GM11168 (cell line): Measurements from ENCODE around the gene PTAFR.
"Not testable (repeated sequence)": the region's sequence is repeated elsewhere in the genome, so short reads cannot be mapped to it uniquely, and the experiment has no call there.

ENCODE experiments used
- in situ Hi-C: fragments of 300-500 bp; cut with MboI; formaldehyde crosslinking; loops from one replicate; pipeline ENCODE4 v1.12.0; 2022; ENCODE audit warnings: low sequenced_read_pairs; ENCODE audit not compliant: unreplicated experiment

The PTAFR gene

GRCh38 chr1:28147264-28148094 is 29.0 kb downstream of the PTAFR start:
- in situ Hi-C loops = no loop called here

DNA sequence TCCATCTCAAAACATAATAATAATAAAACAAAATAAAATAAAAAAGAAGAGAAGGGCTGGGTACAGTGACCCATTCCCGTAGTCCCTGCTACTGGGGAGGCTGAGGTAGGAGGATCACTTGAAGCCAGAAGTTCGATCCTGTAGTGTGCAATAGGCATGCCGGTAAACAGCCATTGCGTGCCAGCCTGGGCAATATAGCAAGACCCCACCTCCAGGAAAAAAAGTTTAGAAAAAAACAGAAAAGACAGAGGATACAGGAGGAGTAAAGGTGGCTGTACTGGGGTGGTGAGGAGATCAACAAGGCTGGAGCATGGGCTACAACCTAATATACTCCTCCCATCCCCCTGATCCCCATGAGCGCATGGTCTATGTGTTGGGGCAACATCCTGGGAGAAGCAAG is 30.8 kb downstream of the PTAFR start:
- in situ Hi-C loops = no loop called here

DNA sequence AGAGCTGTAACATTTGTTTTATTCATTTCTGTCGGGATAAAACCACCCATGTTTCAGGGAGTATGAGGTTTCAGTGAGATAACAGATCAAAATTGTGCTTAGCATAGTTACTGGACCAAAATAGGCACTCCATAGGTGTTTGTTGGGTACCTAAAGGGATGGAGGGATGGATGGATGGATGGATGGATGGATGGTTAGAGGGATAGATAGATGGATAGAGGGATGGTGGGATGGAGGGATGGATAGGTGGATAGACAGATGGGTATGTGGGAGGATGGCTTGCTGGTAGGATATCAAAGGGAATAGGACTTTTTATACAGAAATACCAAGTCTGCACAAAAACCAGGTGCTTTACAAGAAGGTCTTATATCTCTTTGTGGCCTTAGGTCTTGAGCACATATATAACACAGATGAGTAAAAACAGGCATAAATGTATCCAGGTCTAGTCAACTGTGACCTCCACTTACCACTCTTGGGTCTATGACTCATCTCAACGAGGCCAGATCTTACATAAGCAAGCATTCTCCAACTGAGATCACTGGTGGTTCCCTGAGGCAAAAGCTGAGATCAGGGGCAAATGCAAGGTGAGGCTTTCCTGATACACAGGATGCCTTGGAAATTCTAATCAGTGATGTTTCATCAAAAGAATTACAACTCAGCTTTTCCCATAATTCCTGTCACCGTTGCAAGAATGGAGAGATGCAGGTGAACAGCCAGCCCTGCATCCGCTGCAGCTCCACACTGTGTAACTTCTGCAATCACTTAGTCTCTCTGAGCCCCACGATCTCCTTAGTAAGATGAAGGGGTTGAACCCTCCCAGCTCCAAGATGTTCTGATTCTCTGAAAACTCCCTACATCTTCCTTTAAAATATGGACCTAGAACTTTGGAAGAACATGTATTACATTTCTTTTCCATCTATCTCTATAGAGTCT is 32.0 kb downstream of the PTAFR start:
- in situ Hi-C loops = no loop called here

DNA sequence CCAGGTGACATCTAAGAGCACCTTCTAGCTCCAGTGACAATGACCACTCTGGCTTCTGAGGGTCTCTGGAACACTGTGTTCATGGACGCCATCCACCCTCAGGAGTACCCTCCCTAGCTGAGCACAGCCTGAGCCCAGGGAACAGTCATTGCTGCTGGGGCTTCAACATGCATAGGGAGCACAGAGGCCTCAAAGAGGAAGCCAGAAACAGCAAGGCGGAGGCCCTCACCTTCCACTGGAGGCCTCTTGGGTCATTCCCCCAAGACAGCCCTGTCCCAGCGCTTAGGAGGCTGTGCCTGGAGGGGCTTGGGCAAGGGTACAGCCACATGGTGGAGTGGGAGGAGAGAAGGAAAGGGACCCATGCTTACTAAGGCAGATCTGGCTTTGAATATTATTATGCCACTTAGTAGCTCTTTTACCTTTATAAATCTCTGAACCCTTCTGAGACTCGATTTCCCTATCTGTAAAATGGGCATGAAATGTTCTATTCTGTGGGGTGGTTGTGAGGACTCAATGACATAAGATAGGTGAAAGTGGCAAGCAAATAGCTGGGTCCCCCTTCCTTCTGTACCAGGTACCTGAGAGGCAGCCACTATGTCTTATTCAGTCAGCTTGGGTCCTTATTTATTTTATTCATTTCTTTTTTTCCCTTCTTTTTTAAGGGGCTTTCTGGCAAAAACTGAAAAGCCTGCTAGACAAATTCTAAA is 32.8 kb downstream of the PTAFR start:
- in situ Hi-C loops = no loop called here

GRCh38 chr1:28141685-28142084 is 34.8 kb downstream of the PTAFR start:
- in situ Hi-C loops = no loop called here

- in situ Hi-C loops = not testable (repeated sequence)
Observed at GRCh38 chr1:28139866-28140265, 36.6 kb downstream of the PTAFR start.

DNA sequence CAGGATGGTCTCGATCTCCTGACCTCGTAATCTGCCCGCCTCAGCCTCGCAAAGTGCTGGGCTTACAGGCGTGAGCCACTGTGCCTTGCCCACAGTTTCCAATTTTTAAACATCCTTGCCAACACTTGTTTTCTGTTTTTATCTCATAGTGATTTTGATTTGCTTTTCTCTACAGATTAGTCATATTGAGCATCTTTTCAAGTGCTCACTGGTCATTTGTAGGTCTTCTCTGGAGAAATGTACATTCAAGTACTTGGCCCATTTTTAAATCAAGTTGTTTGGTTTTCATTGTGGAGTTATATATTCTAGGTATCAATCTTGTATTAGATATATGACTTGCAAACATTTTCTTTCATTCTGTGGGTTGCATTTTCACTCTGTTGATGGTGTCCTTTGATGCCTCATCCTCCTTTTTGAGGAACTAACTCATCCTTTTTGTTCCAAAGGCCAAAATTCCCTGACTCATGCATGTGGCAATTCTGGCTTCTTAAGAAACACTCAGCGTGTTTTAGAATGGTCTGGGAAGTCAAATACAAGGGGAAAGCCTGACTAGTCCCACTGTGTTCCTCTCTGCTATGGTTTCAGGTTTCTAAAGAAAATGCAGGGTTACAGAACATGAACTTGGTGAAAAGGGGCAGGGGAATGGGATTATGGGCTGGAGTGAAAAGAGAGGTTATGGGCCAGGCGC is 37.3 kb downstream of the PTAFR start:
- in situ Hi-C loops = no loop called here

DNA sequence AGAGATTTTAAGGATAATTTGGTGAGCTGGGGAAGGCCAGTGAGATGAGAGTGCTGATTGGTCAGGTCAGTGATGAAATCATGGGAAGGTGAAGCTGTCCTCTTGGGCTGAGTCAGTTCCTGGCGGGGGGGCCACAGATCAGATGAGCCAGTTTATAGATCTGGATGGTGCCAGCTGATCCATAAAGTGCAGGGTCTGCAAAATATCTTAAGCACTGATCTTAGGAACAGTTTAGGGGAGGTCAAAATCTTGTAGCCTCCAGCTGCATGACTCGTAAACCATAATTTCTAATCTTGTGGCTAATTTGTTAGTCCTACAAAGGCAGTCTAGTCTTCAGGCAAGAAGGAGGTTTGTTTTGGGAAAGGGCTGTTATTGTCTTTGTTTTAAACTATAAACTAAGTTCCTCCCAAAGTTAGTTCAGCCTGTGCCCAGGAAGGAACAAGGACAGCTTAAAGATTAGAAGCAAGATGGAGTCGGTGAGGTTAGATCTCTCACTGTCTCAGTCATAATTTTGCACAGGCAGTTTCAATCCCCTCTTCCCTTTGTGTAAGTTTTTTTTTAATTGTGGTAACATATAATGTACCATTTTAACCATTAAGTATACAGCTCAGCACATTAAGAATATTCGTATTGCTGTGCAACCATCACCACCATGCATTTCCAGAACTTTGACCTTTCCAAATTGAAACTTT is 39.4 kb downstream of the PTAFR start:
- in situ Hi-C loops = no loop called here

GRCh38 chr1:28136169-28136921 is 40.1 kb downstream of the PTAFR start:
- in situ Hi-C loops = no loop called here

GRCh38 chr1:28135371-28136168 is 40.9 kb downstream of the PTAFR start:
- in situ Hi-C loops = no loop called here

DNA sequence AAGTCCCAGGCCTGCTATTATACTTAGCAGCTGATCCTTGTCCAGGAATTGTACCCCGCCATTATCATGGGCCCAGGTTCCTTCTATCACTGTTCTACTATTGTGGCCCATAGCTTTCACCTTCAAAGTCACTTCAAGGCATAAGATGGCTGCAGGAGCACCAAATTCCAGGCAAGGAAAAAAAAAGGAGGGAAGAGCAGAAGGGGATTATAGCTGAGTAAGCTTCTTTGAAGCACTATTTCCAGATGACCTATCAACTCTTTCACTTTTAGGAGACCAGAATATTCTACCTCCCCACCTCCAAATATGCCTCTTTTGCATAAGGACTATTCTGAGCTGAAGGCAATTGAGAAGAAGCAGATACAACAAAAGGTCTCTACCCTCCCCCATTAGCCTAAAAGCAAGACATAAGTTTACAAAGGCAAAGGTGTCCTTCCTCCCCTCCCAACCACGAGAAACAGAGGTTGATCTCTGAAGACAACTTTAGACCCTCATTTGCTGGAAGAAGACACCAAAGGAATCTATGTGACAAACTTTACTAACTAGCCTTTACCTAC is 41.8 kb downstream of the PTAFR start:
- in situ Hi-C loops = no loop called here

DNA sequence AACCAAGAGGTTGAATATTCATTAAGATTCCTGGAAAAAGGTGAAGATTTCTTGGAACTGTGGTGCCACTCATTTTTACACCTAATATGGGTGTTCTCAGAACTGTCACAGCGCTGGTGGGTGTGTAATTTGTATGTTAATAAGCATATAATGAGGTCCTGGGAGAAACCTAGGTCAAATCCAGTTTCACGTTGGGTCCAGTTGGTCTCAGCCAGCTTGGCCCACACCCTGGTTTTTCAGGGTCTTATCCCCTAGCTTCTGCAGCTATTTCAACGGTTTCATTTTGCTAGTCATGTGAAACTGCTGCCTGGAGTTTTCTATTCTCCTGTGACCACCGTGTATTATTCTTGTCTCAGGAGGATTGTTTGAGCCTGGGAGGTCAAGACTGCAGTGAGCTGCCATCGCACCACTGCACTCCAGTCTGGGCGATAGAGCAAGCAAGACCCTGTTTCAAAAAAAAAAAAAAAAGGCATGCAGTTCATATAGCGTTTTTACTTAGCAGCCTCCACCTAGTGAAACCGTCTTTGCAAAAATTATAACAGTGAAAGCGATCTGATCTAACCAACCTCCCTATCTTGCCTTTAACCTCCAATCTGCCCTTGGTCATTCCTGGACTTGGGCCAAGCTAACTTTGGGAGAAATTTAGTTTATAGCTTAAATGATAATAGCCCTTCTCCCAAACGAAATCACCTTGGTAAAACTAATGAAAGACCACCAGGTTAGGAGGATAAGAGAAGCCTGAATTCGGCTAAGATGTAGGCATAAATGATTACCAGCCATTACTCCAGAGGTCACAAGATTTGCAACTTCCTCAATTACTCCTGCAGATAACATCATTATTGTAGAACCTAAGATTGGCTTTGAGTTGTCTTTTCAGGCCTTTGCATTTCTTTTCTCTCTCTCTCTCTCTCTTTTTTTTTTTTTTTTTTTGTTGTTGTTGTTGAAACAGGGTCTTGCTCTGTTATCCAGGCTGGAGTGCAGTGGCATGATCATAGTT is 44.0 kb downstream of the PTAFR start:
- in situ Hi-C loops = no loop called here

DNA sequence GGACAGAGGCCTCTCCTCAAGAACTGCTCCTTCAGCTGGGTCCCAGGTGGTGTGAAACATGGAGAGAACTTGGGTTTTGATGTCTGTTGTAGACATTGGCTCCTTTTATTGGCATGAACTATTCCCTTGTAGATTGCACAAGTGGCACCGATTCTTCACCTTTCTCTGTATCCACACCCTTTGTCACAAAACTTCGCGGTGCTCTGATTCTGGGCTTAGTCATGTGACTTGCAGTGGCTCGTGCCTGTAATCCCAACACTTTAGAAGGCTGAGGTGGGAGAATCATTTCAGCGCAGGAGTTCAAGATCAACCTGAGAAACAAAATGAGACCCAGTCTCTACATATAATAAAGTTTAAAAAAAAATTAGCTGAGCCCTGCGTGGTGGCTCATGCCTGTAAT is 45.6 kb downstream of the PTAFR start:
- in situ Hi-C loops = no loop called here

GRCh38 chr1:28129150-28129549 is 47.3 kb downstream of the PTAFR start:
- in situ Hi-C loops = no loop called here

DNA sequence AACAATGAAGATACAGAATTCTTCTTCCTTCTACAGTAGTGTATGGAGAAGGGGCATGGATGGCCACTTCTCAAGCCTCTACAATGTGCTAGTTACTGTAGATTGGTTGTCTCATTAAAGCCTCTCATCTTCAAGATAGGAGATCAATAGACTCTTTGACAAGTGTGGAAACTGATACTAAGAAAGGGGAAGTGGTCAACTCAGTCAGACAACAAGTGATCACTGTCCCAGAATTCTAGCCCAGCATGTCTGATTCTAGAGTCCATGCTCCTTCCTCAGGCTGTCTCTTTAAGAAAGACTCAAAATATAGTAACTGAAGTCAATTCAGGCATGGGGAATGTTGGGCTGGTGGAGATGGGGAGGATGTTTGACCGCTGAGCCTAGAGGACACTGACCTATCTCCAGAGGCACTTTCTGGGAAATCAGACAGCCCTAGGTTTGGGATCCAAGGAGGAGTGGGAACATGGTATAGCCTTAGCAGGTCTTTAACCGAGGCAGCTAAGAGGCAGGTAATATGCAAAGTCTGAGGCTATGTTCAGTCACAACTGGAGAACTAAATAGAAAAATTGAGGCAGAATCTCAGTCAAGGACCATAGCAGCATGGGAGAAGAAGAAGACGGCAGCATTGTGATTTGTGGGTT is 48.8 kb downstream of the PTAFR start:
- in situ Hi-C loops = no loop called here
